ENCODE measurements around the gene ZNF512B.

The ZNF512B gene

GRCh38 chr20:63958964-63959698 is 10.6 kb downstream of the ZNF512B start:
- peak overlapping the region; percentile 89 for H3K27ac ChIP-seq
- TF ChIP-seq CTCF (IDR thresholded peaks at IDR 0.05) (no peak), ZFX (IDR thresholded peaks at IDR 0.05; ENCODE audit: borderline replicate concordance) (no peak)

- peak overlapping the region; percentile 89 for H3K27ac ChIP-seq
- TF ChIP-seq ZFX (IDR thresholded peaks at IDR 0.05; ENCODE audit: borderline replicate concordance) (no peak), CTCF (IDR thresholded peaks at IDR 0.05) (no peak)
Observed at GRCh38 chr20:63958471-63958870, 11.3 kb downstream of the ZNF512B start.

GRCh38 chr20:63957690-63958441 is 11.9 kb downstream of the ZNF512B start:
- peak overlapping the region; percentile 89 for H3K27ac ChIP-seq
- TF ChIP-seq CTCF (IDR thresholded peaks at IDR 0.05): no peak
- no peak for TF ChIP-seq ZFX (IDR thresholded peaks at IDR 0.05; ENCODE audit: borderline replicate concordance)

GRCh38 chr20:63957004-63957689 is 12.6 kb downstream of the ZNF512B start:
- peak overlapping the region; percentile 89 for H3K27ac ChIP-seq

GRCh38 chr20:63956664-63957003 is 13.1 kb downstream of the ZNF512B start:
- peak overlapping the region; percentile 89 for H3K27ac ChIP-seq
- TF ChIP-seq ZFX (IDR thresholded peaks at IDR 0.05; ENCODE audit: borderline replicate concordance): no peak

More at GRCh38 chr20:63957004-63957689, 12.6 kb downstream of the ZNF512B start:
- 0 out of 2 replicates have a peak, but pooled peaks have one; percentile 8 for TF ChIP-seq CTCF (IDR thresholded peaks at IDR 0.05)
- no peak for TF ChIP-seq ZFX (IDR thresholded peaks at IDR 0.05; ENCODE audit: borderline replicate concordance)

GRCh38 chr20:63955827-63956663 is 13.7 kb downstream of the ZNF512B start, which contains the start of gene UCKL1:
Gene UCKL1 (minus strand): TSS chr20:63956416. CDS start chr20:63956372, 44 bp downstream.
- no peak for TF ChIP-seq ZFX (IDR thresholded peaks at IDR 0.05; ENCODE audit: borderline replicate concordance)
- no peak; the same call in 1 of the 2 replicates for TF ChIP-seq CTCF (IDR thresholded peaks at IDR 0.05)
- H3K27ac ChIP-seq: peak within 1 kb of the TSS; percentile 89
